Adipocyte (in vitro differentiated cells): Measurements from ENCODE around the gene MCOLN1.
A peak's percentile ranks its signal among the peaks of the same experiment; 100 is the strongest.

Experiments
- DNase-seq: peaks from one replicate; pipeline ENCODE4 v3.0.0-alpha.2; 2015; ENCODE audit warnings: low read depth
- H3K27me3 ChIP-seq: replicated peaks from 2 replicates; pipeline ENCODE4 v1.7.0; 2013; ENCODE audit warnings: mild to moderate bottlenecking, low read length, moderate library complexity; ENCODE audit not compliant: control insufficient read depth, insufficient read depth
- H3K36me3 ChIP-seq: 2 replicates; pipeline ENCODE4 v1.7.0; 2013; ENCODE audit warnings: low read length, mild to moderate bottlenecking, moderate library complexity; ENCODE audit not compliant: control insufficient read depth, insufficient read depth, severe bottlenecking
- H3K4me1 ChIP-seq: 2 replicates; pipeline ENCODE4 v1.7.0; 2013; ENCODE audit warnings: mild to moderate bottlenecking, low read length, moderate library complexity; ENCODE audit not compliant: control insufficient read depth, insufficient read depth
- H3K4me3 ChIP-seq: 2 replicates; pipeline ENCODE4 v1.7.0; 2013; ENCODE audit warnings: mild to moderate bottlenecking, low read length, moderate library complexity
- H3K9ac ChIP-seq: 2 replicates; pipeline ENCODE4 v1.7.0; 2013; ENCODE audit warnings: mild to moderate bottlenecking, low read length, moderate library complexity
- H3K9me3 ChIP-seq: 2 replicates; pipeline ENCODE4 v1.7.0; 2013; ENCODE audit warnings: mild to moderate bottlenecking, low read length, moderate library complexity; ENCODE audit not compliant: control insufficient read depth

The MCOLN1 gene

GRCh38 chr19:7550169-7550770 is 27.8 kb downstream of the MCOLN1 start:
- no peak for DNase-seq
- no peak overlapping the region for H3K9ac ChIP-seq
- peaks cover 20% of the 10 kb centered on the region for H3K36me3 ChIP-seq
- no peaks in the 10 kb centered on the region for H3K9me3 ChIP-seq
- H3K4me1 ChIP-seq, result no peaks in the 10 kb centered on the region
- no peak overlapping the region for H3K4me3 ChIP-seq
- no peaks in the 10 kb centered on the region for H3K27me3 ChIP-seq

- Histone ChIP-seq H3K9ac (no peak overlapping the region), H3K36me3 (peaks cover 18% of the 10 kb centered on the region), H3K9me3 (no peaks in the 10 kb centered on the region), H3K4me1 (no peaks in the 10 kb centered on the region), H3K4me3 (no peak overlapping the region), H3K27me3 (no peaks in the 10 kb centered on the region)
- peak; percentile 22 for DNase-seq
Observed at GRCh38 chr19:7550987-7551761, 28.8 kb downstream of the MCOLN1 start.

- H3K36me3 ChIP-seq, result peaks cover 34% of the 10 kb centered on the region
Observed at GRCh38 chr19:7552781-7553180, 30.4 kb downstream of the MCOLN1 start.

GRCh38 chr19:7554565-7554964 is 32.1 kb downstream of the MCOLN1 start:
- H3K36me3 ChIP-seq, result peaks cover 48% of the 10 kb centered on the region
- H3K27me3 ChIP-seq, result no peaks in the 10 kb centered on the region
- no peak overlapping the region for H3K9ac ChIP-seq
- DNase-seq, result no peak
- H3K4me3 ChIP-seq, result no peak overlapping the region
- H3K9me3 ChIP-seq, result no peaks in the 10 kb centered on the region
- H3K4me1 ChIP-seq, result no peaks in the 10 kb centered on the region

More at GRCh38 chr19:7552781-7553180, 30.4 kb downstream of the MCOLN1 start:
- no peak for DNase-seq
- no peak overlapping the region for H3K9ac ChIP-seq
- no peaks in the 10 kb centered on the region for H3K4me1 ChIP-seq
- H3K9me3 ChIP-seq, result no peaks in the 10 kb centered on the region
- H3K4me3 ChIP-seq, result no peak overlapping the region
- H3K27me3 ChIP-seq, result no peaks in the 10 kb centered on the region

- no peaks in the 10 kb centered on the region for H3K9me3 ChIP-seq
- H3K27me3 ChIP-seq, result no peaks in the 10 kb centered on the region
- H3K9ac ChIP-seq, result no peak overlapping the region
- no peak overlapping the region for H3K4me3 ChIP-seq
- no peaks in the 10 kb centered on the region for H3K4me1 ChIP-seq
- DNase-seq, result peak; percentile 33
- peaks cover 42% of the 10 kb centered on the region for H3K36me3 ChIP-seq
Observed at GRCh38 chr19:7554990-7555864, 32.8 kb downstream of the MCOLN1 start.

- Histone ChIP-seq H3K4me3 (no peak overlapping the region), H3K9me3 (no peaks in the 10 kb centered on the region), H3K9ac (no peak overlapping the region), H3K36me3 (peaks cover 36% of the 10 kb centered on the region), H3K27me3 (no peaks in the 10 kb centered on the region), H3K4me1 (no peaks in the 10 kb centered on the region)
- no peak for DNase-seq
Observed at GRCh38 chr19:7556696-7557315, 34.4 kb downstream of the MCOLN1 start.

GRCh38 chr19:7558667-7559066 is 36.2 kb downstream of the MCOLN1 start:
- Histone ChIP-seq H3K9ac (no peak overlapping the region), H3K36me3 (peaks cover 36% of the 10 kb centered on the region), H3K9me3 (no peaks in the 10 kb centered on the region), H3K27me3 (no peaks in the 10 kb centered on the region), H3K4me3 (no peak overlapping the region), H3K4me1 (no peaks in the 10 kb centered on the region)
- no peak for DNase-seq

GRCh38 chr19:7559102-7559501 is 36.7 kb downstream of the MCOLN1 start:
- no peak overlapping the region for H3K4me3 ChIP-seq
- peaks cover 36% of the 10 kb centered on the region for H3K36me3 ChIP-seq
- H3K4me1 ChIP-seq, result no peaks in the 10 kb centered on the region
- no peak for DNase-seq
- no peaks in the 10 kb centered on the region for H3K27me3 ChIP-seq
- no peak overlapping the region for H3K9ac ChIP-seq
- no peaks in the 10 kb centered on the region for H3K9me3 ChIP-seq

GRCh38 chr19:7560255-7560654 is 37.8 kb downstream of the MCOLN1 start:
- Histone ChIP-seq H3K9ac (no peak overlapping the region), H3K4me1 (no peaks in the 10 kb centered on the region), H3K9me3 (no peaks in the 10 kb centered on the region), H3K27me3 (no peaks in the 10 kb centered on the region), H3K36me3 (peaks cover 30% of the 10 kb centered on the region), H3K4me3 (no peak overlapping the region)
- no peak for DNase-seq

- H3K36me3 ChIP-seq, result peaks cover 28% of the 10 kb centered on the region
- DNase-seq, result no peak
- H3K9ac ChIP-seq, result no peak overlapping the region
- H3K9me3 ChIP-seq, result no peaks in the 10 kb centered on the region
- no peaks in the 10 kb centered on the region for H3K27me3 ChIP-seq
- H3K4me1 ChIP-seq, result no peaks in the 10 kb centered on the region
- no peak overlapping the region for H3K4me3 ChIP-seq
Observed at GRCh38 chr19:7561325-7561724, 38.9 kb downstream of the MCOLN1 start.
